GM04503 (cell line): ENCODE data around the gene CD7.

Experiments
- DNase-seq: peaks from one replicate; pipeline ENCODE4 v3.0.0-alpha.2; 2012; ENCODE audit warnings: low read depth

Gene CD7

DNA sequence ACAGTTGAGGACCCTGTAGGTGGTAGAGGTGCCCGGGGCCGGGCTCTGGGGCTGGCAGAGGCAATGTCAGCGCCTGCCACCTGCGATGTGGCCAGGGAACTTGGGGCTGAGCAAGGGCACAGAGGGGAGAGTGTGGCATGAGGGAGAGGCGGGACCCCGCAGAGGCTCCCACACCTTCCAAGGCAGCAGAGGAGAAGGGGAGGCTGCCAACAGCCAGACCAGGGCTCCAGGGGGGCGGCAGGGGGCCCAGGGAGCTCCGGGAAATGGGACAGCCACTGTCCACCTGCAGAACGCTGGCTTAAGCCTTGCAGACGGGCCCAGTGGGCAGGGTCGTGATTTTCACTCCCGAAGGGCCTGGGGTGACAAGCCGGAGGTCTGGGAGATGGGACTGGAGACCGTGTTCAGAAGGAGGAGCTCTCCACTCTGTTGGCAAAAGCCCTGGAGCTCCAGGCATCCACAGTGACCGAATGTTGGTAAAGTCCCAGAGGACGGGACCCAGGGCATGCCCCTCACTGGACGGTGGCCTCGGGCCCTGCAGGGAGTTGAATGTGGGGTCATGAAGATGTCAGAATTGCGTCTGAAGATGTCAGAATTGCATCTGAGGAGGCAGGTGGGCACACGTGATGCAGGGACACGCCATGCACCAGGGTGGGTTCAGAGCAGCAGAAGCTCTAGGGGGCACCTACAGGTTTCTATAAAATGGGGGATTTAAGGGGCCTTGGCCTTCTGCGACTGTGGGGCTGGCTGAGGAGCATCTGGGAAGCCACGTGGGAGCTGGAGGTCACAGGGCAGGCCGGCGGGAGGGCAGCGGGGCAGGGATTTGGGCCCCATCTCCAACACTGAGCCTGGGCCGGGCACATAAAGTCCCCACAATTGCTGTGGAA is 18.6 kb downstream of the CD7 start:
- no peak for DNase-seq

DNA sequence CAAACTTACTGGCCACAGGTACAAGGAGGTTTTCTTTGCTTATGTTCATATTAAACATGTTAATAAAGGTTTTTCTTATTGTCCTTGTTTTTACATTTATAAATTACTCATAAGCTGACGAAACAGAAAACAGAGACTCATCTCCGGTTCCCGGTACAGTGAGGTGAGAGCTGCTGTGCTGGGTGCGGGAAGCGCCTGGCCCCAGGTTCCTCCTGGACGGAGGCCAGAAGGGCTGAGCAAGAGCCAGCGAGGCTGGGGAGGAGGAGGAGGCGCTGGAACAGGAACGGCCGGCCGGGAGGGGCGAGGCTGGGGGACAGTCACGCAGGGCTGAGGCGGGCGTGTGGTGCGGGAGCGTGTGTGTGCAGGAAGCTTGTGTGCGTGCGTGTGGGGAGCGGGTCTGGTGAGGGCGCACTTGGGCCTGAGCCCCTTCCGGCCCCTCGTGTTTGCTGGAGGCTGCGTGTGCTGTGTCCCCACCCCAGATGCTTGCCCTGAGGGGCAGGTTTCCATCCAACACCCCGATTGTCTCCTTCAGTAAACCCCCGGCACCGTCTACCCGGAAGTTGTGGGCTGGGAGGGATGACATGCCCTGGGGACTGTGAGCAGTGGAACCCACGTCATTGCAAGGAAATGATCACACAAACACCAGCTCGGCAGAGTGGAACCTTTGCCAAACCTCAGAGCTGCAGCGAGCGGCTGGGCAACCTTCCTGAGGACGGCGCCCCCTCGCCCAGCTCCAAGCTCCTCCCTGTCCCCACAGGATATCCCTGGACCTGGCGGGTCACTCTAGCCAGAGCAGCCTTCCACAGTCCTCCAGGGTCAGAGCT is 19.5 kb downstream of the CD7 start:
- peak; percentile 67 for DNase-seq

DNA sequence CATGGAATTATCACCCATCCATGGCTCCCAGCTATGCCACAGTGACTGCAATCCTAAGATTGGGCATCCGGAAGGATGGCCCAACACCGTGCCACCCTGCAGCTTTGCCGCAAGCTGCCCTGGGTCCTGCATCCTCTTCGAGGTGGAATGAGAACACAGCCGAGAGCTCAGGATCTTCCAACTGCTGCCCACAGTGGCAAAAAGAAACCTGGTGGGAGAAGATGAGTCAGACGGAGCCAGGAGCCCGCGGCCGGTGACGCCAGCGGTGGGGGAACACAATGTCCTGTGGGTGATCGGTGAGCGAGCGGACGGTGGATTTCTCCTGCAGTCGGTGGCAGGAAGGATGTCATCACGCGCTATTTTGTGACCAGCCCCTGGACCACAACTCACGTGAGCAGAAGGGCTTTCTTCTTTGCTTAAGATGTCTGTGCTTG is 20.1 kb downstream of the CD7 start:
- DNase-seq, result peak; percentile 15

DNA sequence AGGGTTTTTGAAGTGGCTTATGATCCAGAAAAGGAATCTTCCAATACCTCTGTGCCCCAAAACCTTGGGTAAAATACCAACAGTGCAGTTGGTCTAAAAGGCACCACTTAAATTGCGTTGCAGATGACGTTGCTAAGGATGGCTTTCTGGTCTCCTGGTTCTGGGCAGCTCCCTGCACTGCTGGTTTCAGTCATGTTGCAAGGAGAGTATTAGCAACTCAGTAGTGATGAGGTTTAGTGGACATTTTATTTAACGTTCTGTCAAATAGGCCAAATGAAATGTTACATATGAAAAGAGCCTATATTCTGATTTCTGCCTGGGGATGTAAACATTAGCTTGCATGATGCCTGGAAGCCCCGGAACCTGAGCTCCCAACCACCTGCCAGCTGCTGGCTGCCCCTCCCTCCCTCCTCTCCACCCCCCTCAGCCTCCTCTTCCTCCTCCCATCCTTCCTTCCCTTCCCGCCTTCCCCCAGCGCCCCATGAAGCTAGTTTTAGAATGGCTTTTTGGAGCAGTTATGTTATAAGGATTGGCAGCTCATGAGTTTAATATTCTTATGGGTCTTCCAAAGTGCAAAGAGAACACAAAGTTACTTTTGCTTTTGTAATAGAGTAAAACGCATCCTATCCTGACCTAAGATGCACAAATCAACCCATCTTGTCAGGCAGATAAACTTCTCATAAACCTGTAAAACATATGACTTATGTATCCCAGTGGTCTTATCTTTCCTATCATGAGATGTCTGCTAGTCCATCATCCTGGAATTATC is 20.7 kb downstream of the CD7 start:
- DNase-seq, result no peak

DNA sequence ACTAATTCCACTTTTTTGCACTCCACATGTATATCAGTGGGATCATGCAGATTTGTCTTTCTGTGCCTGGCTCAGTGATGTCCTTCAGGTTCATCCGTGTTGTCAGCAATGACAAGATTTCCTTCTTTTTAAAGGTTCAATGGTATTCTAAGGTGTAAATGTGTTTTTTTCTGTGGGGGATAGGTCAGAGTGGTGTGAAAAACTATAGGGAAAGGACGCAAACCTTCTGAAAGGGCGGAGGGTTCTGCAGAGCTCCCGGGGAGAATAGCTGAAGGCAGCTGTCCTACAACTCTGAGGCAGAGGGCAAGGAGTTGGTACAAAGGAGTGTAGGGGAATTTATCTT is 22.0 kb downstream of the CD7 start:
- DNase-seq, result no peak

DNA sequence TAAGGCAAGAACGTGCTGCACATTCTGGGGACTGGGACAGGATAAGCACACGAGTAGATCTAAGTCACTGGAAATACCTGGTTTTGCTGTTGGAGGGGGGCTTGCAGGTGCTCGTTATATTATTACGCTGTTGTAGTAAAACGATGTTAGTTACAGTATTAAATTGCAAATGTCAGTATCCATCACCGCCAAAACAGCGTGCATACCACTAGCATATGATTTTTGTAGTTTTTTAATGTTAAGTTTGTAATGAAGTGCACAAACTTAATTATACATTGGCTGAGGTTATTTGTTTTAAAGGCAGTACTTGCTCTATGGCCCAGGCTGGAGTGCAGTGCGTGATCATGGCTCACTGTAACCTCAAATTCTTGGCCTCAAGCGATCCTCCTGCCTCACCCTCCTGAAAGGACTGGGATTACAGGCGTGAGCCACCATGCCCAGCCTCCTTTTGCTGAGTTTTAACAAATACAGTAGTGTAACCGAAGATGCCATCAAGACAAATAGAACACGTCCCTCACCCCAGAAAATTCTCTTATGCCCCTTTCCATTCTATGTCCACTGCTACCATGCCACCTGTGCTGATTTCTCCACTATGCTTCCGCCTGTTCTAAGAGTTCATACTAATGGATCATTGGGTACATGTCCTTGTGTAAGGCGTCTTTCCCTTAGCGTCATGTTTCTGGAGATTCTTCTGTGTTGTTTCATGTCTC is 23.2 kb downstream of the CD7 start:
- DNase-seq, result no peak

DNA sequence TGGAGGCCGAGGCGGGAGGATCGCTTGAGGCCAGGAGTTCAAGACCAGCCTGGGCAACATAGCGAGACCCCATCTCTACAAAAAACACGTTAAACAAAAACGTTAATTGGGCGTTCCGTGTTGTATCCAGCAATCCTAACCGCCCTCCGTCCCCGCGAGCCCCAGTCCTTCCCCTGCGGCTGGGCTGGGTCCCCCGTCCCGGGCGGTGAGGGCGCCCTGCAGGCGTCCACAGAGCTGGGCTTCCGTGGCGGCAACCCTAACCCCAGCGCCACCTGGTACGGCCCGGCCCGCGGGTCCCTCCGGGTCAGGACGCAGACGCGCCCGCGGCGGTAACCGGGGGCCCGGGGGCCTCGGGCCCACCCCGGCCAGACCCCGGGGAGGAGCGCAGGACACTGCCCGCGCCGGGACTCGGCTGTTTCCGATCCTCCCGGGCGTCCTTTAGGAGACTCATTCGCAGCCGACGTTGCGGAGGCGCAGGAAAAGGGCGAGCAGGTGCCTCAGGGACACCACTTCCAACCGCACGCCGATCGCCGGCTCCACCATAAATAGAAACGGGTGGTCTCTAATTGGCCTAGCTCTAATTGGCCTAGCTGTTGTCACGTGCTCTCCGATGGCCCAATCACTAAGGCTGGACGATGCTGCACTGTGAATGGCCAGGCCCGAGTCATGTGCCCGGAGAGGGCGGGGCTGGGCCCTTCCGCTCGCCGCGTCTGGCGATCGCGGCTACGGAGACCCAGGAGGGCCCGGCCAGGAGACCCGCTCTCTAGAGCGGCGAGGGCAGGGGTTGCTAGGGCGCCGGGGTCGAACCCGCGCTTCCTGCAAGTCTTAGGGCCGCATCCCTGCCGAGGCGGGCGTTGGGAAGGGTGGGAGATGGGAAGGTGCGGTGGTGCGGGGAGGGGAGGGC is 24.9 kb downstream of the CD7 start:
- DNase-seq, result peak; percentile 90

DNA sequence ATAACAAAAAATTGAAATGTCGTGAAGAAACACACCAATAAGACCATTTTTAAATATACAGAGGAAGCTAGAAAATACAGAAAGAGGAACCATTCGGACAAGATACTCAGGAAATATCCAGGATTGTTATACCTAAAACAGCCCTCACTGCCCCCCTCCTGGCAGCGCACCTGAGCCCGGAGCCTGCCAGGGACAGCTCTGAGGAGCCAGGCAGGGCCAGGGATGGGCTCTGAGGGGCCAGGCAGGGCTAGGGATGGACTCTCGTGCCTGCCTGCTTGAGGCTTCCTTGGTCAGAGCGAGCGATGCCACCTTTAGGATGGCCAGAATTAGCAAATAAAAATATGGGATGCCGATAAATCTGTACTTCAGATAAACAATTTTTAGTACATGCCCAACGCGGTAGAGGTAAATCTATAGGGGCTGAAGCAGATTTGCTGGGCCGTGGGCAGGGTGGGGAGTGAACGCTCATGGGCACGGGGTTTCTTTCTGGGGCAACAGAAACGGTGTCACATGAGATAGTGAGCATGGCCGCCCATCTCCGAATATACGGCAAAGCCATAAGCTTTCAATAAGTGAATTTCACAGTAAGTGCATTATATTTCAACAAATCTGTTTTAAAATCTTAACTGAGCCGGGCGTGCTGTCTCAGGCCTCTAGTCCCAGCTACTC is 25.7 kb downstream of the CD7 start:
- DNase-seq, result no peak

DNA sequence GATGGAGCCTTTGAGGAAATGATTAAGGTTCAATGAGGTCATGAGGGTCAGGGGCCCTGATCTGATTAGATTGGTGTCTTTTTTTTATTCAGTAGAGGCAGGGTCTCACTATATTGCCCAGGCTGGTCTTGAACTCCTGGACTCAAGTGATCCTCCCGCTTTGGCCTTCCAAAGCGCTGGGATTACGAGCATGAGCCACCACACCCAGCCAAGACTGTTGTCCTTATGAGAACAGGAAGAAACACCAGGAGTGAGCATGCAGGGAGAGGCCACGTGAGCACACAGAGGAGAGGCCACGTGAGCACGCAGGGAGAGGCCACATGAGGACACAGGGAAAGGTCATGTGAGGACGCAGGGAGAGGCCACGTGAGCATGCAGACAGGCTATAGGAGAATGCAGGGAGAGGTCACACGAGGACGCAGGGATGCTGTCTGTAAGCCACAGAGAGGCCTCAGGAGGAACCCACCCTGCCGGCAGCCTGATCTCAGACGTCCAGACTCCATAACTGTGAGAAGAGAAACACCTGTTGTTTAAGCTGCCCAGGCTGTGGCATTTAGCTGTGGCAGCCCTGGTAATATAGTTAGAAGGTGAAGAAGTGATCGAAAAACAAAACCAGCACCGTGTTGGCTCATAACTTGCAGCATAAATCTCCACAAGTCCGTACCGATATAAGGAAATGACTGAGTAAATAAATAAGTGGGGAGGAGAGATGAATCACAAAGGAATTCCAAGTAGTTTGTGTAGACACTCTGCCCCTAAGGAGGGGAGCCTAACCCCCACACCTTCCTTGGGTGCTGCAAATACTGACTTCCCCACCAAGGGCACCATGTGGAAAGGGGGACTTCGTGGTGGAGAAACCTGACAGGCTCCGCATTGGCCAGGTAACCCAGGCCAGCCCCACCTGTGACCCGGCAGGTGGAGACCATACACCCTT is 29.3 kb downstream of the CD7 start:
- DNase-seq, result no peak

DNA sequence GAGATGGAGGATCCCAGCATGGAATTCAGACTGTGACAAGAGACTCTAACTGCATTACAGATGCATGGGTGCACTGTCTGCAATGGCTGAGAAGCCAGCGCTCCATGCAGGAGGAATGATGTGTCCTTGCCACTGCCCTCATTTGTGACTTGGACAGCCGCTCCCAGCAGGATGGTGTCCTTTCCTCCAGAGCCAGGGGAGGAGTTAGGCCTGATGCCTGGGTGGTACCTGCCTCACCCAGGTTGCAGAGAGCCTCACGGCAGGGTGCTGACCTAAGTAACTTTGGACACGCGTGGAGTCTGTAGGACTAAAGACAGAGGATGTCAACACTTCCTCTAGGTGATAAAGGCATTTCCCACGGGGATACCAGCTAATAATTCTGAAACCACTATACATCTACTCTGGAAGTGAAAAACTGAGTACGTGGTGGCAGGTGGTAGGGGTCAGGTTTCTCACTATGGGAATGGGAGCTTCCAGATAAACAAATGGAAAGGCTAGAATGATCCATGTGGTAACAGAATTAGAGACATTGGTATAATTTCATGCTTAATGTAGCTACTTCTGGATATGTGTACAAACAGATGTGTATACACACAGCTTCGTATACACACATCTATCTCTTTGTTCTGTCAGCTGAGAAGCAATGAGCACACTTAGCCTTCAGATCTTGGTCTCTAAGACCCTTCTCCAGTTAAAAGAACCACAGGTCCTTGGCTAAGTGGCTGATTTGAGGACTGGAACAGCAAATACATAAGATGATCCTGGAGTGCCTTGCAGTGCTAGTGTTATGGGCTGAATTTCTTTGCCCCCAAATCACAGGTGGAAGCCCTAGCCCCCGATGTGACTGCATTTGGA is 30.2 kb downstream of the CD7 start:
- DNase-seq, result no peak

DNA sequence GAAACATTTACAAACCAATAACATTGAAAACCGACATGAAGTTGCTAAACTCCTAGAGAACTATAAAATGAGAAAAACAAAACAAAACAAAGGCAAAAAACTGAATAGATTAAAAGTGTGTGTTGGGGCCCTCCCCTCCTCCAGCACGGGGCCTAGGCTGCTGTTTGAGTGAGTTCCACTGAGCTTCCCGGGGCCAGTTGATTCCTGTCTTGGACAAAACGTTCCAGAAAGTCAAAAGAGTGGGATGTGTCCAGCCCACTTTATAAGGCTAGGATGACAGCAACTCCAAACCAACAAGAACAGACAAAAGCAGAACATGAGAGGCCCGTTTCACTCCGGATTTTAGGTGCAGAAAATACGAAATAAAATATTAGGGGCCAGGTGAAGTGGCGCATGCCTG is 32.3 kb downstream of the CD7 start:
- DNase-seq, result no peak

DNA sequence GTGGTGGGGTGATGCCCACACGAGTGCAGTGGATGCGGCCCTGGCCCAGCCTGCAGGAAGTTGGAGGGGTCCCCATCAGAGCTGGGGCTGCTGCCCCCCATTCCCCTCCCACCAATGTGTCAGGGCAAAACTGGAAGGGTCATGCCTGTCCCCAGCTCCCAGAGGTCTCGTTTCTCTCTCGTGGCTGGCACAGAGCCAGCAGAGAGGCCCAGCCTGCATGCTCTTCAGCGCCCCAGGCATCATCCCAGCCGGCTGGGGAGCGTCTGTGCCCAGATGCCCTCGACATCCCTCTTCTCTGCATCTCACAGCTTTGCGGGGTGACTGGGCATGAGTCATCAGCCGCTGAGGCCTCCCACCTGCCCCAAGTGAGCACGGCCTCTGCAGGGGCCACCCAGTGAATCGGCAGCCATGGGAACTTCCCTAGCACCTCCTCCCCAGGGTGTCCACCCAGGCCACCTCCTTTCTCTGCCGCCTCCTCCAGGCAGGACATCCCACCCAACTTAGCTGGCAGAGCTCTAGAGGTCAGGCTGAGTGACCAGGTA is 34.1 kb downstream of the CD7 start:
- DNase-seq, result no peak

DNA sequence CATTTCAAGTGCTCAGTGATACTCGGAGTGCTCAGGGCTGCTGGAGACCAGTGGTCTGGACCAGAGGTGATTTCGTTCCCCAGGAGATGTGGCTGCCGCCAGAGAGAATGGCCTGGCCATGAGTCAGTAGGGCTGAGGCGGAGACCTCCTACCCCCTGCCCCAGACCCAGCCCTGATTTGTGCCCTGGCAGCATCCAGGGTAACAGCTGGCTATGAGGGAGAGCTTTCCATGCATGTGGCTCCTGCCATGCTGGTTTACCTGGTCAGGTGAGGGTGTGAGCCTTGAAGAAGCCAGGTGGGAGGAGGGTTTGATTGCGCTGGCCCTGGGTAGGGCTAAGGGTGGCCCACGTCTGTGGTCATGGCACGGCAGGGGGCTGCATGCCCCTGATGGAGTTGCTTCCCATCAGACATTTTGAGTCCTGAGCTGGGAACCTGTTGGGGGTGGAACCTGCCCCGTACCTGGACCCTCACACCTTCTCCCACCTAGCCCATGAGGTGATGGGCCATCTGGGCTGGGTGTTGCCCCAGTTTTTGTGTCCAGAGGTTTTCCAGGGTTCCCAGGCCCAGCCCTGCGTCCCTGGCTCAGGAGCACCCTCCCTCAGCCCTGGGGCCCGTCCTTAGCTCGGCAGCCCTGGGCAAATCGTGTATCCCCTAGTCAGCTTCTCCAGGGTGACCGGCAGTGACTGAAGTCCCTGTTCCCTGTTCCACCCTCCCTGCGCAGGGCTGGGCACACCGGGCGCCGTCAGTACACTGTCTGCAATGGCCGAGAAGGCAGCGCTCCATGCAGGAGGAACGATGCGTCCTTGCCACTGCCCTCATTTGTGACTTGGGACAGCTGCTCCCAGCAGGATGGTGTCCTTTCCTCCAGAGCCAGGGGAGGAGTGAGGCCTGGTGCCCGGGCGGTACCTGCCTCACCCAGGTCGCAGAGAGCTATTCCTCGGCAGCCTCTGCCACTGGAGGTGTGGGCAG is 34.9 kb downstream of the CD7 start:
- DNase-seq, result no peak

DNA sequence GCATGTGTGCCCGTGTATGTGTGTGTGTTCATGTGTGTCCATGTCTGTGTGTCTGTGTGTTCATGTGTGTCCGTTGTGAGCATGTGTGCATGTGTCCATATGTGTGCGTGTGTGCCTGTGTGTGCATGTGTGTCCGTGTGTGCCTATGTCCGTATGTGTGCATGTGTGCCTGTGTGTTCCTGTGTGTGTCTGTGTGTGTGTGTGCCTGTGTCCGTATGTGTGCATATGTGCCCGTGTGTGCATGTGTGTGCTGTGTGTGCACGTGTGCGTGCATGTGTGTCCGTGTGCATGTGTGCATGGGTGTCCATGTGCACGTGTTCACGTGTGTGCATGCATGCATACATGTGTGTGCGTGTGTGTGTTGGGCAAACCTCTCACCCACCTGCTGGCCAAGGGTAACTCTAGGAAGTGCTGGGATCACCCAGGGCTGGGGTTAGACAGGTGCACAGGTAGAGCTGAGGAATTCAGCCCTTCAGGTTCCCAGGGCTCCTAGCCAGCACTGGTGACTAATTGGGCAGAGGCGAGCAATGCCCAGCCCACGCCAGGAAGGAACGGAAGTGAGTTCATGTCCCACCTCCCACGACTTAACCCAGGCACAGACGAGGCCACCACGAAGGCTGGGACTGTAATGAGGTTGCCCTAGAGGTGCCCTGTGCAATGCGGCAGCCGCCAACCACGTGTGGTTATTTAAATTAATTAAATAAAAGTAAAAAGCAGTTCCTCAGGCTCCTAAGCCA is 35.7 kb downstream of the CD7 start:
- DNase-seq, result no peak

DNA sequence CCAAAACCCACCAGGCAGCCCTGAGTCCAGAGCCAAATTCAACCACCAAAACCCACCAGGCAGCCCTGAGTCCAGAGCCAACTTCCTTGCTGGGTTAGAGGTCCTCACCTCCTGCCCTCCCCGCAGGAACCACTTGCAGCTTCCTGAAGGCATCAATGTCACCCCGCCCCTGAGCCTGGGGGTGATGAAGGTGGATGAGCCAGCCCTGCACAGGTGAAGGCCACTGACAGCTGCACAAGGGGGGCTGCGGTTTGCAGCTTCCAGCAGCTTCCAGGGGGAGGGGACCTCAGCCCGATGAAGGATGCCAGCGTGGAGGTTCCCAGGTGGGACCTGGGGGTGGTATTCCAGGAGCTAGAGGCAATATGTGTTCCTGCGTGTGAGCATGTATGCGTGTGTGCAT is 36.3 kb downstream of the CD7 start:
- DNase-seq, result no peak

DNA sequence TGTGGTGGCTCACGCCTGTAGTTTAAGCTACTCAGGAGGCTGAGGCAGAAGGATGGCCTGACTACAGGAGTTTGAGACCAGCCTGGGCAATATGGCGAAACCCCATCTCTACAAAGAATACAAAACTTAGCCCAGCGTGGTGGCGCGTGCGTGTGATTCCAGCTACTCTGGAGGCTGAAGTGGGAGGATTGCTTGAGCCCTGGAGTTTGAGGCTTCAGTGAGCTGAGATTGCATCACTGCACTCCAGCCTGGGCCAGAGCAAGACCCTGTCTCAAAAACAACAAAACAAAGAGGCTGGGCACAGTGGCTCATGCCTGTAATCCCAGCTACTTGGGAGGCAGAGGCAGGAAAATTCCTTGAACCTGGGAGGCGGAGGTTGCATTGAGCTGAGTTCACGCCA is 36.9 kb downstream of the CD7 start:
- DNase-seq, result no peak
